ENCODE measurements around the gene PDIA2.
"Not testable (repeated sequence)": the region's sequence is repeated elsewhere in the genome, so short reads cannot be mapped to it uniquely, and the experiment has no call there.

The PDIA2 gene

GRCh38 chr16:333406-334094 lies 50.6 kb downstream of the PDIA2 start:
- no peak overlapping the region for H3K4me3 ChIP-seq (replicated peaks; ENCODE audit: low read depth, low read length)
- peak; percentile 49 for DNase-seq (ENCODE audit: low read depth)
- no peak for TF ChIP-seq CTCF (IDR thresholded peaks at IDR 0.05; ENCODE audit: low read length, missing control alignments)

DNA sequence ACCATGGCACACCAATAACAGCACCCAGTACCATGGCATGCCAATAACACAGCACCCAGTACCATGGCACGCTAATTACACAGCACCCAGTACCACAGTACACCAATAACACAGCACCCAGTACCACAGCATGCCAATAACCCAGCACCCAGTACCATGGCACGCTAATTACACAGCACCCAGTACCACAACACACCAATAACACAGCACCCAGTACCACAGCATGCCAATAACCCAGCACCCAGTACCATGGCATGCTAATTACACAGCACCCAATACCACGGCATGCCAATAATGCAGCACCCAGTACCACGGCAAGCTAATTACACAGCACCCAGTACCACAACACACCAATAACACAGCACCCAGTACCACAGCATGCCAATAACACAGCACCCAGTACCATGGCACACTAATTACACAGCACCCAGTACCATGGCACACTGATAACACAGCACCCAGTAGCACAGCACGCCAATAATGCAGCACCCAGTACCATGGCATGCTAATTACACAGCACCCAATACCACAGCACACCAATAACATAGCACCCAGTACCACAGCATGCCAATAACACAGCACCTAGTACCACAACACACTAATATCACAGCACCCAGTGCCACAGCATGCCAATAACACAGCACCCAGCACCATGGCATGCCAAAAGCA lies 51.3 kb downstream of the PDIA2 start:
- H3K4me3 ChIP-seq (replicated peaks; ENCODE audit: low read depth, low read length); DNase-seq (ENCODE audit: low read depth): not testable (repeated sequence)

- DNase-seq (ENCODE audit: low read depth): peak; percentile 21
- H3K4me3 ChIP-seq (replicated peaks; ENCODE audit: low read depth, low read length): not testable (repeated sequence)
These were observed 52.1 kb downstream of the PDIA2 start for GRCh38 chr16:334861-335632.

DNA sequence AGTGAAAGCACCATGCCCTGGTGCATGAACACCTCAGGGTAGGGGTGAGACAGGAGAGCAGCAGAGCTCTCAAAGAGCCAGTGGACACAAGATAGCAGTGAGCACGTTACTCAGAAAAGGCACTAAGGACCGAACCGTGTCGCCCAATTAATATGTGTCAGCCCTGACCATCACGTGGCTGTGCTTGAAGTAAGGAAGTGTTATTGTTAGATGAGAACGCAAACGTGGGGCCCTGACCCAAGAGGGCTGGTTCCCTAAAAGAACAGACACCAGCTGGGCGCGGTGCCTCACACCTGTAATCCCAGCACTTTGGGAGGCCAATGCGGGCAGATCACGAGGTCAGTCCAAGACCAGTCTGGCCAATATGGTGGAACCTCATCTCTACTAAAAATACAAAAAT lies 53.3 kb downstream of the PDIA2 start:
- no peak for TF ChIP-seq CTCF (IDR thresholded peaks at IDR 0.05; ENCODE audit: low read length, missing control alignments)
- H3K4me3 ChIP-seq (replicated peaks; ENCODE audit: low read depth, low read length): no peak overlapping the region
- no peak for DNase-seq (ENCODE audit: low read depth)

Measured in fibroblast of pulmonary artery (primary cell).